ENCODE measurements around the gene ANKRD55. TPM values are rescaled to one million over a fixed set of nuclear protein-coding genes. Genes with fewer than 3 reads are reported as not detected.

Gene ANKRD55
- total RNA-seq, 3 donors from 2014 or later (not counting 1 experiment from before 2014, with no cell fraction given), result 0.88 TPM; not detected in 2

DNA sequence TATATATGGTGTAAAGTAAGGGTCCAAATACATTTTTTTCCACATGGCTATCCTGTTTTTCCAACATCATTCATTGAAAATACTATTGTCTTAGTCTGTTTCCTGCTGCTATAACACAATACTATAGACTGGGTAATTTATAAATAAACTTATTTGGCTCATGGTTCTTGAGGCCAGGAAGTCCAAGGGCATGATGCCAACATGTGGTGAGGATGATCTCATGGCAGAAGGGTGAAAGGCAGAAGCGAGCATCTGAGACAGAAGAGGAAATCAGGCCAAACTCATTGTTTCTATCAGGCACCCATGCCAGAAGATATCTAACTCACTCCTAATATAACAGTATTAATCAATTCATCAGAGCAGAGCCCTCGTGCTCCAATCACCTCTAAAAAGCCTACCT is 42.6 kb downstream of the ANKRD55 start:
- Mint-ChIP-seq H3K9me3 (no peaks in the 10 kb centered on the region), H3K27ac (no peak overlapping the region), H3K4me3 (no peak overlapping the region), H3K36me3 (no peaks in the 10 kb centered on the region), H3K4me1 (no peaks in the 10 kb centered on the region), H3K27me3 (ENCODE audit: low read depth in 2 of 2) (no peaks in the 10 kb centered on the region)
- 55% methylated on average over 2 of the region's 2 CpGs for whole genome bisulfite sequencing (ENCODE audit: insufficient coverage)
- H3K9me3 ChIP-seq (ENCODE audit: control insufficient read depth, insufficient read depth, low read length), result no peaks in the 10 kb centered on the region
- ATAC-seq, result no peak
- no peaks in the 10 kb centered on the region for H3K4me1 ChIP-seq (ENCODE audit: control insufficient read depth, insufficient read depth, low read length)
- H3K27me3 ChIP-seq (ENCODE audit: control insufficient read depth, insufficient read depth, low read length), result no peaks in the 10 kb centered on the region
- TF ChIP-seq, protein P1, sequence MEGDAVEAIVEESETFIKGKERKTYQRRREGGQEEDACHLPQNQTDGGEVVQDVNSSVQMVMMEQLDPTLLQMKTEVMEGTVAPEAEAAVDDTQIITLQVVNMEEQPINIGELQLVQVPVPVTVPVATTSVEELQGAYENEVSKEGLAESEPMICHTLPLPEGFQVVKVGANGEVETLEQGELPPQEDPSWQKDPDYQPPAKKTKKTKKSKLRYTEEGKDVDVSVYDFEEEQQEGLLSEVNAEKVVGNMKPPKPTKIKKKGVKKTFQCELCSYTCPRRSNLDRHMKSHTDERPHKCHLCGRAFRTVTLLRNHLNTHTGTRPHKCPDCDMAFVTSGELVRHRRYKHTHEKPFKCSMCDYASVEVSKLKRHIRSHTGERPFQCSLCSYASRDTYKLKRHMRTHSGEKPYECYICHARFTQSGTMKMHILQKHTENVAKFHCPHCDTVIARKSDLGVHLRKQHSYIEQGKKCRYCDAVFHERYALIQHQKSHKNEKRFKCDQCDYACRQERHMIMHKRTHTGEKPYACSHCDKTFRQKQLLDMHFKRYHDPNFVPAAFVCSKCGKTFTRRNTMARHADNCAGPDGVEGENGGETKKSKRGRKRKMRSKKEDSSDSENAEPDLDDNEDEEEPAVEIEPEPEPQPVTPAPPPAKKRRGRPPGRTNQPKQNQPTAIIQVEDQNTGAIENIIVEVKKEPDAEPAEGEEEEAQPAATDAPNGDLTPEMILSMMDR (IDR thresholded peaks at IDR 0.05), result no peak
- DNase-seq, result peak in 1 of 2 donors; percentile 74
- no peak overlapping the region for H3K27ac ChIP-seq (ENCODE audit: low read length)
- no peak overlapping the region for H3K4me3 ChIP-seq (ENCODE audit: low read length)
- intact Hi-C loops (cut with micrococcal nuclease), result no loop called here
- H3K36me3 ChIP-seq (ENCODE audit: control insufficient read depth, insufficient read depth, low read length), result no peaks in the 10 kb centered on the region

DNA sequence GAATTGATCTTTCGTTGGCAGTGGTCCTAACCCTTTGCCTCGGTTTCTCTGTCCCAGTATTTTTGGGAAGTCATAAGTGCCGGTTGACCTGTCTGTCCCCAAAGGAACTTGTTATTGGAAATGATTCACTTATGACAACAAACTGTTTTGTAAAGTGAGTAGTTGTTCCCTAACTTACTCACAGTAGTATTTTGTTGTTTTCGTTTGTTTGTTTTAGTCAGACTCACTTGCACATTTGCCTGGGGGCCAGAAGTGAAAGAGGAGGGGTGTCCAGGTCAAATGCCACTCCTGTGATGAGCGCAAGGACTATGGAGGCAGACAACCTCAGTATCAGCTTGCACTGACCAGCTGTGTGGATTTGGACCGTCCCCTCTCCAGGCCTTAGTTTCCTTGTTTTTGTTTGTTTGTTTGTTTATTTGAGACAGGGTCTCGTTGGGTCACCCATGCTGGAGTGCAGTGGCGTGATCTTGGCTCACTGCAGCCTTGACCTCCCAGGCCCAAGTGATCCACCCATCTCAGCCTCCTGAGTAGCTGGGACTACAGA is 47.3 kb downstream of the ANKRD55 start:
- no peak for DNase-seq

GRCh38 chr5:56183506-56183905 is 49.6 kb downstream of the ANKRD55 start:
- H3K27me3 Mint-ChIP-seq (ENCODE audit: low read depth in 2 of 2), result no peaks in the 10 kb centered on the region
- H3K36me3 Mint-ChIP-seq, result no peaks in the 10 kb centered on the region
- intact Hi-C loops (cut with micrococcal nuclease), result no loop called here
- H3K9me3 Mint-ChIP-seq, result no peaks in the 10 kb centered on the region
- Histone ChIP-seq H3K27me3 (ENCODE audit: control insufficient read depth, insufficient read depth, low read length) (no peaks in the 10 kb centered on the region), H3K36me3 (ENCODE audit: control insufficient read depth, insufficient read depth, low read length) (no peaks in the 10 kb centered on the region), H3K4me1 (ENCODE audit: control insufficient read depth, insufficient read depth, low read length) (no peaks in the 10 kb centered on the region), H3K4me3 (ENCODE audit: low read length) (no peak overlapping the region), H3K9me3 (ENCODE audit: control insufficient read depth, insufficient read depth, low read length) (no peaks in the 10 kb centered on the region), H3K27ac (ENCODE audit: low read length) (no peak overlapping the region)
- no peaks in the 10 kb centered on the region for H3K4me1 Mint-ChIP-seq
- ATAC-seq, result no peak
- TF ChIP-seq, protein P1 (IDR thresholded peaks at IDR 0.05), result no peak
- no peak for DNase-seq
- H3K4me3 Mint-ChIP-seq, result no peak overlapping the region
- H3K27ac Mint-ChIP-seq, result no peak overlapping the region
- WGBS (ENCODE audit: insufficient coverage), result 77% methylated on average over 3 of the region's 4 CpGs

More for the DNA sequence above, 47.3 kb downstream of the ANKRD55 start:
- no peak overlapping the region for H3K27ac ChIP-seq (ENCODE audit: low read length)
- Mint-ChIP-seq H3K36me3 (no peaks in the 10 kb centered on the region), H3K27me3 (ENCODE audit: low read depth in 2 of 2) (no peaks in the 10 kb centered on the region), H3K27ac (no peak overlapping the region), H3K9me3 (no peaks in the 10 kb centered on the region), H3K4me1 (no peaks in the 10 kb centered on the region), H3K4me3 (no peak overlapping the region)
- 85% methylated on average over 8 of the region's 8 CpGs for WGBS (ENCODE audit: insufficient coverage)
- H3K4me1 ChIP-seq (ENCODE audit: control insufficient read depth, insufficient read depth, low read length), result no peaks in the 10 kb centered on the region
- ATAC-seq, result no peak
- no peak overlapping the region for H3K4me3 ChIP-seq (ENCODE audit: low read length)
- intact Hi-C loops (cut with micrococcal nuclease), result no loop called here
- H3K36me3 ChIP-seq (ENCODE audit: control insufficient read depth, insufficient read depth, low read length), result no peaks in the 10 kb centered on the region
- H3K27me3 ChIP-seq (ENCODE audit: control insufficient read depth, insufficient read depth, low read length), result no peaks in the 10 kb centered on the region
- no peaks in the 10 kb centered on the region for H3K9me3 ChIP-seq (ENCODE audit: control insufficient read depth, insufficient read depth, low read length)
- TF ChIP-seq, protein P1 (IDR thresholded peaks at IDR 0.05), result no peak

- Mint-ChIP-seq H3K9me3 (no peaks in the 10 kb centered on the region), H3K36me3 (no peaks in the 10 kb centered on the region), H3K27me3 (ENCODE audit: low read depth in 2 of 2) (peaks cover 0 to 6% of the 10 kb centered on the region in 2 donors), H3K4me3 (no peak overlapping the region), H3K4me1 (no peaks in the 10 kb centered on the region), H3K27ac (no peak overlapping the region)
- TF ChIP-seq, protein P1 (IDR thresholded peaks at IDR 0.05), result no peak
- ATAC-seq, result no peak
- intact Hi-C loops (cut with micrococcal nuclease), result no loop called here
- no peak overlapping the region for H3K4me3 ChIP-seq (ENCODE audit: low read length)
- no peaks in the 10 kb centered on the region for H3K36me3 ChIP-seq (ENCODE audit: control insufficient read depth, insufficient read depth, low read length)
- no peak for DNase-seq
- no peaks in the 10 kb centered on the region for H3K4me1 ChIP-seq (ENCODE audit: control insufficient read depth, insufficient read depth, low read length)
- WGBS (ENCODE audit: insufficient coverage), result 85% methylated on average over 2 of the region's 2 CpGs
- H3K9me3 ChIP-seq (ENCODE audit: control insufficient read depth, insufficient read depth, low read length), result no peaks in the 10 kb centered on the region
- no peaks in the 10 kb centered on the region for H3K27me3 ChIP-seq (ENCODE audit: control insufficient read depth, insufficient read depth, low read length)
- H3K27ac ChIP-seq (ENCODE audit: low read length), result no peak overlapping the region
Measured at GRCh38 chr5:56179442-56179841, 53.7 kb downstream of the ANKRD55 start.
